ENCODE measurements around the gene HHIPL1.

GRCh38 chr14:99596772-99597171 lies 48.2 kb upstream of the HHIPL1 start:
- TF ChIP-seq POLR2A (IDR thresholded peaks at IDR 0.05; ENCODE audit: low read depth, low read length) = no peak
- no peak for TF ChIP-seq TAF1 (IDR thresholded peaks at IDR 0.05; ENCODE audit: low read depth, low read length)
- TF ChIP-seq PAX5 (IDR thresholded peaks at IDR 0.05; ENCODE audit: insufficient read depth, low read length, severe bottlenecking) = no peak
- no peak for TF ChIP-seq POLR2AphosphoS5 (IDR thresholded peaks at IDR 0.05; ENCODE audit: low read depth, low read length)

All from GM12891 (cell line).